NCI-H2081 treated with DMSO at 0.1 percent for 48 hours (cell line): ENCODE measurements around the gene OGFR.

Experiments used
- DNase-seq: peaks from one replicate; lab custom pipeline; 2025; lab: John Stamatoyannopoulos, UW

OGFR gene

GRCh38 chr20:62861726-62862336, 57.2 kb downstream of the OGFR start, which contains the start of gene TCFL5:
TCFL5 (minus strand) TSS chr20:62861822; CDS start chr20:62861670, 152 bp downstream.
- no peak for DNase-seq
